GM19397 (cell line): ENCODE measurements around the gene LGALS9B.
"Not testable (repeated sequence)": the region's sequence is repeated elsewhere in the genome, so short reads cannot be mapped to it uniquely, and the experiment has no call there.

Source experiments
- ATAC-seq: cut with Tn5 transposase; IDR thresholded peaks from one replicate; pipeline ENCODE4 v1.9.1; 2021; ENCODE audit warnings: mild to moderate bottlenecking, moderate library complexity; ENCODE audit not compliant: unreplicated experiment

Gene LGALS9B

GRCh38 chr17:20467447-20467846 is at the start of gene LGALS9B:
Gene LGALS9B, minus strand, starts transcription at chr17:20467539. Its CDS starts 69 bp downstream, at chr17:20467470.
- not testable (repeated sequence) for ATAC-seq

- ATAC-seq = not testable (repeated sequence)
Observed at GRCh38 chr17:20516986-20517385, 49.6 kb upstream of the LGALS9B start.

GRCh38 chr17:20515099-20515498 is 47.8 kb upstream of the LGALS9B start:
- not testable (repeated sequence) for ATAC-seq

- ATAC-seq = not testable (repeated sequence)
Observed at GRCh38 chr17:20513539-20513938, 46.2 kb upstream of the LGALS9B start.

GRCh38 chr17:20512378-20512777 is 45.0 kb upstream of the LGALS9B start:
- not testable (repeated sequence) for ATAC-seq

GRCh38 chr17:20511778-20512177 is 44.4 kb upstream of the LGALS9B start:
- not testable (repeated sequence) for ATAC-seq

- not testable (repeated sequence) for ATAC-seq
Observed at GRCh38 chr17:20505333-20505732, 38.0 kb upstream of the LGALS9B start.

- not testable (repeated sequence) for ATAC-seq
Observed at GRCh38 chr17:20504388-20505066, 37.2 kb upstream of the LGALS9B start.

- not testable (repeated sequence) for ATAC-seq
Observed at GRCh38 chr17:20501896-20502295, 34.6 kb upstream of the LGALS9B start.

GRCh38 chr17:20500346-20500745 is 33.0 kb upstream of the LGALS9B start:
- ATAC-seq = not testable (repeated sequence)

- not testable (repeated sequence) for ATAC-seq
Observed at GRCh38 chr17:20495420-20495819, 28.1 kb upstream of the LGALS9B start.

- ATAC-seq = not testable (repeated sequence)
Observed at GRCh38 chr17:20494735-20495134, 27.4 kb upstream of the LGALS9B start.

- not testable (repeated sequence) for ATAC-seq
Observed at GRCh38 chr17:20494147-20494546, 26.8 kb upstream of the LGALS9B start.

- not testable (repeated sequence) for ATAC-seq
Observed at GRCh38 chr17:20492971-20493370, 25.6 kb upstream of the LGALS9B start.

- ATAC-seq = not testable (repeated sequence)
Observed at GRCh38 chr17:20492099-20492498, 24.8 kb upstream of the LGALS9B start.

- ATAC-seq = not testable (repeated sequence)
Observed at GRCh38 chr17:20484930-20485329, 17.6 kb upstream of the LGALS9B start.

- not testable (repeated sequence) for ATAC-seq
Observed at GRCh38 chr17:20479889-20480591, 12.7 kb upstream of the LGALS9B start.

- not testable (repeated sequence) for ATAC-seq
Observed at GRCh38 chr17:20477398-20478071, 10.2 kb upstream of the LGALS9B start.

GRCh38 chr17:20475137-20475831 is 7.9 kb upstream of the LGALS9B start:
- ATAC-seq = not testable (repeated sequence)

- ATAC-seq = not testable (repeated sequence)
Observed at GRCh38 chr17:20474081-20474480, 6.7 kb upstream of the LGALS9B start.

- ATAC-seq = not testable (repeated sequence)
Observed at GRCh38 chr17:20469946-20470345, 2.6 kb upstream of the LGALS9B start.
